HL-60/S4 treated with phorbol 12-myristate 13-acetate at 8.2 ng/mL for 4 days and 3 days (cell line): ENCODE results near the gene KSR2.

Experiments used
- in situ Hi-C: fragments of 300-500 bp; cut with MboI; formaldehyde crosslinking; loops from 2 replicates; pipeline ENCODE4 v1.15.0; 2022; ENCODE audit warnings: low sequenced_read_pairs

KSR2 gene

GRCh38 chr12:117438809-117439208 is 530.0 kb downstream of the KSR2 start:
- in situ Hi-C loops = no loop called here

DNA sequence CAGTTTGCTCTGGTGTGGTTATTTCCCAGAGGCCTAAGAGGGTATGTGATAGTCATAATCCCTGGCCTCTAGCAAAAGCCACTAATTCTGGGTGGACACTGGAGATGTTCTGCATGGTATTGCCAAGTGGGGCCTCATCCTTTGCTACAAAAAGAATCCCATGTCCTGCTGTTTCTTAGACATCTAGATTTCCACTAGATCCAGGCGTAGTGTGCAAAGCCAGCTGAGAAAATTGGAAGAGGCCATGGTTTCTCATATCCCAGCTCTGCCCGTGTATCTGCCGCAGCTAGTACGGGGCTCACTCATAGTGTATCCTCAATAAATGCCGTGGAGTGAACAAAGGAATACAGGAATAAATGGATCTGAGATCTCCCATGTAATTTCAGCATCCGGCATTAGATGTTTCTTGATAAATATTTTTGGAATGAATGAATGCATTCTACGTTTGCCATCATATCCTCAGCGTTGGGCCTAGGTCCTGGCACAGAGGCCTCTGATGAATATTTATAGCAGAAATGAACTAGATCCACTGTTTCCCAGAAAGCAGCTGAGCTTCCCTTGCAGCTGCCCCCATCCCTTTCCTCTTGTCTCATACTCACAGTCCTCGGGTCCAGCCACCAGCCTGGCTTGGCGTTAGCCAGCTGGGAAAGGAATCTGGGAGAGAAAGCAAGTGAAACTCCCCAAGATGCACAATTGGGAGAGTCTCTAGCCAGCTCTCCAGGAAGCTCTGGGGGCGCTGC is 531.1 kb downstream of the KSR2 start:
- in situ Hi-C loops = no loop called here

DNA sequence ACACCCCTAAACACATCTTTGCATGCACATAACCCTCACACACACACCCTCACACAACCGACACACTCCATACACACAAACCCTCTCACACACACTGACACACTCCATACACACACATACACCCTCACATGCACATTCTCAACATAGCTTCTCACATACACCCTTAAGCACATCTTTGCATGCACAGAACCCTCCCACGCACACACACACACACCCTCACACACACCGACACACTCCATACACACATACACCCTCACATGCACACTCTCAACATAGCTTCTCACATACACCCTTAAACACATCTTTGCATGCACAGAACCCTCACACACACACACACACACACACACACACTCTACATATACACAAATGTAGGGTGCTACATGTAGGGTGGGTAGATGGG is 534.9 kb downstream of the KSR2 start:
- in situ Hi-C loops = no loop called here

- in situ Hi-C loops = no loop called here
Measured at GRCh38 chr12:117430246-117430645, 538.5 kb downstream of the KSR2 start.

- in situ Hi-C loops = no loop called here
Measured at GRCh38 chr12:117427211-117427610, 541.6 kb downstream of the KSR2 start.

GRCh38 chr12:117421987-117422386 is 546.8 kb downstream of the KSR2 start:
- in situ Hi-C loops = no loop called here

- in situ Hi-C loops = no loop called here
Measured at GRCh38 chr12:117421068-117421752, 547.6 kb downstream of the KSR2 start.

GRCh38 chr12:117417004-117417403 is 551.8 kb downstream of the KSR2 start:
- in situ Hi-C loops = no loop called here

DNA sequence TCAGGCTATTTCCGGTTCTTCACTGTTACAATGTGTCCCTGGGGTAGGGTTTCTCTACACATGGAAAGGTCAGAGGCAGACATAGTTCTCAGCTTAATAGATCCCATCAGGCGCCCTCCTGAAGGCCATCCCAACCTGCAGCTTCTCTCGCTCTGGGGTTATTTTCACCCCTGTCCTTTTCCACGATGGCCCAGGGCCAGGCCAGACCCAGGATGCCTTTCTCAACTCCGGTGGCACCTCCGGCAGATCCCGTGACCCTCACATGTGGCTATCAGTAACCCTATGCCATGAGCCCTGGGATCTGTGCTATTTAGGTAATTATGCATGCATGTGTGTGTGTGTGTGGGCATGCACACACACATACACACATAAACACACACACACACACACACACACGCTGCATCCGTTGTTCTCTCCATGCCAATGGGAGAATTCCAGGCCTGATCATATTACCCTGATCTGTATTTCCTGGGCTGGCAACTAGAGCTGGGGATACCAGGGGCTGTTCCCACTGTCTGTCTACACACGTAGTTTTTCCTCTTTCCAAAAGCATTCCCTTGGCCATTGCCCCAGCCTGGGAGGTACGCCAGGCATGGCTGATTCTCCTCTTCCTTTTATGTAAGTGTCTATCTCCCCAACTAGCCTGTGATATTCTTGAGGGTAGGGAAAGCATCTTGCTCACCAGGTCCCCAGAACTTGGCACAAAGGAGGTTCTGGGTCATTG is 556.2 kb downstream of the KSR2 start:
- in situ Hi-C loops = no loop called here

DNA sequence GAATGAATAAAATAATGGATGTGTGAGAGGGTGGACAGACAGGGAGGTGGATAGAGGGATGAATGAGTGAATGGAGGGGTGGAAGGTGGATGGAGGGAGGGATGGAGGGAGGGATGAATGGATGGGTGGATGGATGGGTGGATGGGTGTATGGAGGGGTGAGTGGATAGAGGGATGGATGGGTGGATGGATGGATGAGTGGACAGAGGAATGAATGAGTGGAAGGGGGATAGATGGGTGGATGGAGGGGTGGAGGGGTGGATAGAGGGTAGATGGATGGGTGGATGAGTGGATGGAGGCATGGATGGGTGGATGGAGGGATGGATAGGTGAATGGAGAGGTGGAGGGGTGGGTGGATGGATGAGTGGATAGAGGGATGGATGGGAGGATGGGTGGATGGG is 559.5 kb downstream of the KSR2 start:
- in situ Hi-C loops = no loop called here

DNA sequence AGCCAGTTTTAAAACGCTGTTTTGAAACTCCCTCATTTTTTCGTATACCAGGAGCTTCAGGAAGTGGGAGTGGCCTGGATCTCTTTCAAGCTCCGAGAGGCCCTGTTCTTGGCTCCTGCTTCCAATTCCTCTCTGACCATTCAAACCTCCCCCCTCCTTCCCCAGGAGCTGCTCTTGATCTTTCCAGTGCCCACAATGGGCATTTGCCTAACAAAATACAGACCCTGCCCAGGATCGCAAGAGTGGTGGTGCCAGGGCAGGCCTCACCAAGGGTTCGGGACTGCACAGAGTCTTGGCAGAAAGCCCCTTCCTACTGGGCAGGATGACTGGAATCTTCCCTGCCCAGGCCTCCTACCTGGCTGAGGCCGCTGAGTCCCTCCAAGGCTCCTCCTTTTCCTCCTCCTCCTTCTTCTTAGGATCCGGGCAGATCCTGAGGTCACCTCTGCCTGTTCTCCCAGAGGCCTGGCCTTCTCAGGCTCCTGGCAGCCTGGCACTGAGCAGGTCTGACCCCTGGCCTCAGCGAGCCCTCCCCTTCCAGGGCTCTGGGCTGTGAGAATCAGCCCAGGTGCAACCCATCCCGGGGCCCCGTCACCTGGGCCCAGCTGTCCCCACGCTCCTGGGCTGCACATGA is 560.5 kb downstream of the KSR2 start:
- in situ Hi-C loops = no loop called here

DNA sequence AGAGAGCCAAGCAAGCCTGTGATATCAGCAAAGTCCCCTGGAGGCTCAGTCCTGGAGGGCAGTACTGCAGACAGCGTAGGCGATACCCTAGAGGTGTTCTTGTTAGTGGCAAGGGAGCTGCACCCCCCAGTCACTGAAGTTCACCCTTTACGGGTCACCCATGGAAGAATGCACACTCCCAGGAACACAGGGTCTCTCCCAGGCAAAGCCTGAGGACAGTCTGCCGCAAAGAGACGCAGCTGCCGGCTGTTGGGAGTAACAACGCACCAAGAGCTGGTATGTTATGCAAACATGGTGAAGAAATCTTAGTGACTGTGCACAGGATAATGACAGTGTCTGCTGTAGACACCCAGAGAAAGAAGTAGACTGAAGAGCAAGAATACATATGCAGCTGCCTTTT is 563.9 kb downstream of the KSR2 start:
- in situ Hi-C loops = no loop called here

GRCh38 chr12:117404203-117404853 is 564.5 kb downstream of the KSR2 start:
- in situ Hi-C loops = no loop called here

DNA sequence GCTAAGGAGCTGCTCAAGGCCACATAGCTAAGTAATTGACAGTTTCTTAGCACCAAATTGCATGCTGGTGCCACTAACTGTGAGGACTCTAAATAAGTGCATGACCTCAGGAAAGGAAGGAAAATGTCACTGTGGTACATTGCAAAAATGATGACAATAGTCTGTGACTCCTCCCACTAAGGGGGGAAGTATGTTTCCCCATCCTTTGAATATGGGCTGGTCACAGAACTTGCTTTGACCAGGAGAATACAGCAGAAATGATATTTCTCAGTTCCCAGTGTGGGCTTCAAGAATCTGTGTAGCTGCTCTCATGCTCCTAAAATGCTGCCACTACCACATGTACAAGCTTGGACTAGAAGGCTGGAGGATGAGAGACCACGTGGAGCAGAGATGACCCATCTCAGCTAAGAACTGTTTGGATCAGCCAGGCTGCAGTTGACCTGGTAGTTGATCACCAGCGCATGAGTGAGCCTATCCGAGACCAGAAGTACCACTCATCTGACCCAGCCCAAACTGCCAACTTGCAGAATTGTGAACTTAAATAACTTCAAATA is 565.1 kb downstream of the KSR2 start:
- in situ Hi-C loops = no loop called here
